HepG2 (cell line): ENCODE results near the gene ACTR1A. TPM values are rescaled to one million over a fixed set of nuclear protein-coding genes. Genes with fewer than 3 reads are reported as not detected.

ENCODE experiments used
- ATAC-seq: fragments of 200-7000 bp; cut with Tn5 transposase; 3 replicates; pipeline ENCODE4 v1.9.1; 2020; ENCODE audit warnings: mild to moderate bottlenecking, moderate library complexity
- BruUV-seq: library from RNA; stranded (reverse); fragments of 400-500 nt; replicated peaks from 2 replicates; lab custom pipeline; 2021; lab: Mats Ljungman, UMichigan
- CTCF ChIA-PET: fragments of 300-600 bp; formaldehyde crosslinking; extraction: SDS; loops from one replicate; lab custom pipeline; 2021; ENCODE audit warnings: low total read pairs, inconsistent platforms, low intra/inter-chr PET ratio; lab: Yijun Ruan, JAX
- POLR2A ChIA-PET: fragments of 350-600 bp; sonication (Branson Sonifier 250); formaldehyde crosslinking; loops from one replicate; lab custom pipeline; 2020; ENCODE audit warnings: antibody characterized with exemption, inconsistent platforms; lab: Yijun Ruan, JAX
- DNase-seq: peaks from one replicate; pipeline ENCODE4 v3.0.0-alpha.2; 2015; ENCODE audit warnings: low spot score
- FAIRE-seq: peaks from 3 replicates; lab custom pipeline; 2011; peaks lifted over from hg19 to GRCh38; lab: Jason Lieb, UNC
- H2AFZ ChIP-seq: one replicate; pipeline ENCODE4 v1.6.1; 2011; ENCODE audit warnings: low read length, inconsistent platforms
- H3K27ac ChIP-seq: fragments of 300-600 bp; 3 replicates; pipeline ENCODE4 v1.8.0; 2011; ENCODE audit warnings: mixed run types, mild to moderate bottlenecking, mixed read lengths, low read length, inconsistent platforms; ENCODE audit not compliant: insufficient read depth; ENCODE audit errors: extremely low read length
- H3K27me3 ChIP-seq, 2 experiments: fragments of 200-600 bp in 1 of 2; 2 replicates in 1 of 2; 3 replicates in 1 of 2; pipeline versions ENCODE4 v1.6.0 to v1.8.0; 2011; ENCODE audit warnings: low read length in 2 of 2, mild to moderate bottlenecking in 2 of 2, moderate library complexity in 2 of 2, inconsistent platforms in 1 of 2; ENCODE audit not compliant: insufficient read depth in 2 of 2, control insufficient read depth in 1 of 2
- H3K36me3 ChIP-seq, 2 experiments: fragments of 200-600 bp in 1 of 2; replicated peaks in 1 of 2; 2 replicates in 1 of 2; 3 replicates in 1 of 2; pipeline versions ENCODE4 v1.5.1 to v1.8.0; 2011; ENCODE audit warnings: low read length in 2 of 2, inconsistent platforms in 1 of 2; ENCODE audit not compliant: insufficient read depth in 2 of 2, control insufficient read depth in 1 of 2
- H3K4me1 ChIP-seq: 2 replicates; pipeline ENCODE4 v1.5.1; 2012; ENCODE audit warnings: low read length, inconsistent platforms; ENCODE audit not compliant: insufficient read depth
- H3K4me2 ChIP-seq: 2 replicates; pipeline ENCODE4 v1.6.0; 2011; ENCODE audit warnings: low read depth, low read length, inconsistent platforms
- H3K4me3 ChIP-seq, 3 experiments: fragments of 200-600 bp in 1 of 3; sonication (generic), shearing (Covaris generic) in 1 of 3; replicated peaks in 1 of 3; 2 replicates each; pipeline ENCODE4 v1.5.1; 2011 to 2016; ENCODE audit warnings: low read length in 3 of 3, inconsistent platforms in 2 of 3, low read depth in 2 of 3, mild to moderate bottlenecking in 2 of 3, control low read depth in 1 of 3, mixed read lengths in 1 of 3; ENCODE audit not compliant: insufficient read depth in 1 of 3
- H3K79me2 ChIP-seq: one replicate; pipeline ENCODE4 v1.6.1; 2011; ENCODE audit warnings: low read length, inconsistent platforms; ENCODE audit not compliant: insufficient read depth
- H3K9ac ChIP-seq: 2 replicates; pipeline ENCODE4 v1.6.0; 2011; ENCODE audit warnings: mild to moderate bottlenecking, low read depth, low read length, inconsistent platforms; ENCODE audit not compliant: insufficient read depth
- H3K9me3 ChIP-seq: 2 replicates; pipeline ENCODE4 v1.5.1; 2012; ENCODE audit warnings: mild to moderate bottlenecking, low read length
- H4K20me1 ChIP-seq: 2 replicates; pipeline ENCODE4 v1.6.0; 2011; ENCODE audit warnings: inconsistent platforms, mild to moderate bottlenecking, low read length, moderate library complexity; ENCODE audit not compliant: insufficient read depth
- ARNTL ChIP-seq: sonication (generic); formaldehyde crosslinking; IDR thresholded peaks from 2 replicates; pipeline ENCODE4 v1.4.0; 2020; ENCODE audit warnings: mild to moderate bottlenecking, missing genetic modification reagents
- CBX1 ChIP-seq: IDR thresholded peaks from one replicate; pipeline ENCODE4 v1.6.1; 2016; ENCODE audit warnings: antibody characterized with exemption, low read depth
- DMAP1 ChIP-seq: IDR thresholded peaks from 2 replicates; pipeline ENCODE4 v1.6.1; 2016
- HCFC1 ChIP-seq: fragments of 150-350 bp; IDR thresholded peaks from 2 replicates; pipeline ENCODE4 v1.6.1; 2014; ENCODE audit warnings: low read depth, low read length
- HMG20A ChIP-seq: IDR thresholded peaks from 2 replicates; pipeline ENCODE4 v1.6.1; 2016; ENCODE audit warnings: borderline replicate concordance
- HNF4G ChIP-seq, 2 experiments: sonication (generic) in 1 of 2; formaldehyde crosslinking in 1 of 2; IDR thresholded peaks; 2 replicates each; pipeline versions ENCODE4 v1.4.0 to v1.6.1; 2011 to 2020; ENCODE audit warnings: borderline replicate concordance in 2 of 2, low read depth in 2 of 2, mild to moderate bottlenecking in 2 of 2, low read length in 1 of 2, missing genetic modification reagents in 1 of 2, moderate library complexity in 1 of 2
- KDM3A ChIP-seq: IDR thresholded peaks from 2 replicates; pipeline ENCODE4 v1.6.1; 2018; ENCODE audit warnings: low read depth, missing compliant biosample characterization
- SIN3B ChIP-seq: fragments of 150-350 bp; IDR thresholded peaks from 2 replicates; pipeline ENCODE4 v1.6.1; 2014; ENCODE audit warnings: low read length
- TARDBP ChIP-seq: sonication (generic); formaldehyde crosslinking; IDR thresholded peaks from 2 replicates; pipeline ENCODE4 v1.8.0; 2022; ENCODE audit warnings: mild to moderate bottlenecking, missing genetic modification reagents
- TFDP2 ChIP-seq: sonication (generic); formaldehyde crosslinking; IDR thresholded peaks from 2 replicates; pipeline ENCODE4 v1.4.0; 2020; ENCODE audit warnings: missing genetic modification reagents
- ZNF235 ChIP-seq: sonication (generic); formaldehyde crosslinking; IDR thresholded peaks from 2 replicates; pipeline ENCODE4 v1.8.1; 2023; ENCODE audit warnings: mild to moderate bottlenecking, missing genetic modification reagents, borderline replicate concordance
- ZNF296 ChIP-seq: sonication (generic); formaldehyde crosslinking; conservative IDR thresholded peaks from 2 replicates; pipeline ENCODE4 v1.5.0; 2020; ENCODE audit warnings: mild to moderate bottlenecking, missing genetic modification reagents
- ZNF3 ChIP-seq: IDR thresholded peaks from 2 replicates; pipeline ENCODE4 v1.7.0; 2017; ENCODE audit warnings: inconsistent platforms
- ZNF530 ChIP-seq: sonication (generic); formaldehyde crosslinking; IDR thresholded peaks from 2 replicates; pipeline ENCODE4 v1.5.0; 2020; ENCODE audit warnings: low read depth, mild to moderate bottlenecking, missing genetic modification reagents
- ZNF615 ChIP-seq: sonication (generic); formaldehyde crosslinking; IDR thresholded peaks from 2 replicates; pipeline ENCODE4 v1.5.0; 2020; ENCODE audit warnings: mild to moderate bottlenecking, missing genetic modification reagents, borderline replicate concordance
- WGBS: methylation state at CpG from one replicate; pipeline ENCODE4 v1.1.6; 2017; ENCODE audit warnings: low lambda C conversion rate; 5-methylcytosine and 5-hydroxymethylcytosine counted together
- in situ Hi-C: cut with HindIII; loops from 2 replicates; pipeline ENCODE4 v1.10.0; 2017; ENCODE audit warnings: low pct_unique_long_range_greater_than_20kb; ENCODE audit not compliant: extremely low pct_ligation_motif_present
- intact Hi-C: fragments of 100-400 bp; cut with micrococcal nuclease; formaldehyde crosslinking; loops from one replicate; pipeline ENCODE4 v1.10.0; 2022; ENCODE audit not compliant: unreplicated experiment
- polyA plus RNA-seq, 8 experiments: library from polyadenylated mRNA; depleted of rRNA in 3 of 8; stranded (reverse) in 7 of 8; unstranded in 1 of 8; fragments of >200 nt; fragmentation: Illumina TruSeq in 4 of 8; extraction: Trizol in 4 of 8; gene quantifications; 2 replicates each; pipeline versions ENCODE4 v1.2.1 to v1.2.3, GENCODE V29; 2011 to 2016; ENCODE audit warnings: low read depth in 4 of 8, missing spikeins in 1 of 8, mixed read lengths in 1 of 8; ENCODE audit not compliant: insufficient read depth in 1 of 8
- total RNA-seq, 5 experiments: library from RNA; depleted of rRNA; stranded (reverse); fragments of >200 nt; fragmentation: Illumina TruSeq; extraction: Trizol; gene quantifications; 2 replicates each; pipeline ENCODE4 v1.2.3, GENCODE V29; 2016; ENCODE audit warnings: low read depth in 1 of 5
- TF ChIP-seq, protein P1 (sequence below): sonication (generic); formaldehyde crosslinking; IDR thresholded peaks from 2 replicates; pipeline ENCODE4 v1.8.0; 2022; ENCODE audit warnings: mild to moderate bottlenecking, missing genetic modification reagents, borderline replicate concordance
- TF ChIP-seq, protein P2 (sequence below): IDR thresholded peaks from 2 replicates; pipeline ENCODE4 v1.6.1; 2016; ENCODE audit warnings: low read depth, missing genetic modification reagents, missing compliant biosample characterization

ACTR1A gene
- total and polyA plus RNA-seq, 2 of the 13 experiments (the other 11 are each of a cell fraction or from before 2014, with no cell fraction given) = 59.6 to 62.8 TPM

GRCh38 chr10:102517553-102517952 is 15.0 kb upstream of the ACTR1A start:
- ChIA-PET CTCF (no interaction called here), POLR2A (interaction anchor here (0.5 kb wide), 1 partner anchor 202 kb away, joined by 3 read pairs; no protein-coding TSS in a partner anchor)
- DNase-seq = no peak
- TF ChIP-seq HNF4G (IDR thresholded peaks at IDR 0.05; ENCODE audit: borderline replicate concordance, low read depth, low read length) (no peak), HNF4G (CRISPR knock-in tag; IDR thresholded peaks at IDR 0.05; ENCODE audit: borderline replicate concordance, low read depth) (no peak), ARNTL (CRISPR knock-in tag) (no peak), ZNF530 (no peak), HCFC1 (no peak), SIN3B (no peak), TARDBP (CRISPR knock-in tag) (no peak), HMG20A (CRISPR knock-in tag) (no peak), DMAP1 (CRISPR knock-in tag) (no peak), CBX1 (no peak), ZNF615 (CRISPR knock-in tag) (no peak), ZNF235 (CRISPR knock-in tag) (no peak), TFDP2 (CRISPR knock-in tag) (no peak), ZNF3 (no peak), ZNF296 (CRISPR knock-in tag) (no peak), KDM3A (no peak)
- TF ChIP-seq, protein P1, sequence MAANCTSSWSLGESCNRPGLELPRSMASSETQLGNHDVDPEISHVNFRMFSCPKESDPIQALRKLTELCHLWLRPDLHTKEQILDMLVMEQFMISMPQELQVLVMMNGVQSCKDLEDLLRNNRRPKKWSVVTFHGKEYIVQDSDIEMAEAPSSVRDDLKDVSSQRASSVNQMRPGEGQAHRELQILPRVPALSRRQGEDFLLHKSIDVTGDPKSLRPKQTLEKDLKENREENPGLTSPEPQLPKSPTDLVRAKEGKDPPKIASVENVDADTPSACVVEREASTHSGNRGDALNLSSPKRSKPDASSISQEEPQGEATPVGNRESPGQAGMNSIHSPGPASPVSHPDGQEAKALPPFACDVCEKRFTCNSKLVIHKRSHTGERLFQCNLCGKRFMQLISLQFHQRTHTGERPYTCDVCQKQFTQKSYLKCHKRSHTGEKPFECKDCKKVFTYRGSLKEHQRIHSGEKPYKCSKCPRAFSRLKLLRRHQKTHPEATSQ (CRISPR knock-in tag) = no peak
- TF ChIP-seq, protein P2, sequence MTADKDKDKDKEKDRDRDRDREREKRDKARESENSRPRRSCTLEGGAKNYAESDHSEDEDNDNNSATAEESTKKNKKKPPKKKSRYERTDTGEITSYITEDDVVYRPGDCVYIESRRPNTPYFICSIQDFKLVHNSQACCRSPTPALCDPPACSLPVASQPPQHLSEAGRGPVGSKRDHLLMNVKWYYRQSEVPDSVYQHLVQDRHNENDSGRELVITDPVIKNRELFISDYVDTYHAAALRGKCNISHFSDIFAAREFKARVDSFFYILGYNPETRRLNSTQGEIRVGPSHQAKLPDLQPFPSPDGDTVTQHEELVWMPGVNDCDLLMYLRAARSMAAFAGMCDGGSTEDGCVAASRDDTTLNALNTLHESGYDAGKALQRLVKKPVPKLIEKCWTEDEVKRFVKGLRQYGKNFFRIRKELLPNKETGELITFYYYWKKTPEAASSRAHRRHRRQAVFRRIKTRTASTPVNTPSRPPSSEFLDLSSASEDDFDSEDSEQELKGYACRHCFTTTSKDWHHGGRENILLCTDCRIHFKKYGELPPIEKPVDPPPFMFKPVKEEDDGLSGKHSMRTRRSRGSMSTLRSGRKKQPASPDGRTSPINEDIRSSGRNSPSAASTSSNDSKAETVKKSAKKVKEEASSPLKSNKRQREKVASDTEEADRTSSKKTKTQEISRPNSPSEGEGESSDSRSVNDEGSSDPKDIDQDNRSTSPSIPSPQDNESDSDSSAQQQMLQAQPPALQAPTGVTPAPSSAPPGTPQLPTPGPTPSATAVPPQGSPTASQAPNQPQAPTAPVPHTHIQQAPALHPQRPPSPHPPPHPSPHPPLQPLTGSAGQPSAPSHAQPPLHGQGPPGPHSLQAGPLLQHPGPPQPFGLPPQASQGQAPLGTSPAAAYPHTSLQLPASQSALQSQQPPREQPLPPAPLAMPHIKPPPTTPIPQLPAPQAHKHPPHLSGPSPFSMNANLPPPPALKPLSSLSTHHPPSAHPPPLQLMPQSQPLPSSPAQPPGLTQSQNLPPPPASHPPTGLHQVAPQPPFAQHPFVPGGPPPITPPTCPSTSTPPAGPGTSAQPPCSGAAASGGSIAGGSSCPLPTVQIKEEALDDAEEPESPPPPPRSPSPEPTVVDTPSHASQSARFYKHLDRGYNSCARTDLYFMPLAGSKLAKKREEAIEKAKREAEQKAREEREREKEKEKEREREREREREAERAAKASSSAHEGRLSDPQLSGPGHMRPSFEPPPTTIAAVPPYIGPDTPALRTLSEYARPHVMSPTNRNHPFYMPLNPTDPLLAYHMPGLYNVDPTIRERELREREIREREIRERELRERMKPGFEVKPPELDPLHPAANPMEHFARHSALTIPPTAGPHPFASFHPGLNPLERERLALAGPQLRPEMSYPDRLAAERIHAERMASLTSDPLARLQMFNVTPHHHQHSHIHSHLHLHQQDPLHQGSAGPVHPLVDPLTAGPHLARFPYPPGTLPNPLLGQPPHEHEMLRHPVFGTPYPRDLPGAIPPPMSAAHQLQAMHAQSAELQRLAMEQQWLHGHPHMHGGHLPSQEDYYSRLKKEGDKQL (CRISPR knock-in tag) = no peak

More at GRCh38 chr10:102517553-102517952, 15.0 kb upstream of the ACTR1A start:
- H3K27ac ChIP-seq = no peak overlapping the region
- peaks cover 6 to 24% of the 10 kb centered on the region in 2 experiments for H3K36me3 ChIP-seq
- H3K9ac ChIP-seq = no peak overlapping the region
- H3K4me1 ChIP-seq = no peaks in the 10 kb centered on the region
- intact Hi-C loops = no loop called here
- H3K9me3 ChIP-seq = no peaks in the 10 kb centered on the region
- no peaks in the 10 kb centered on the region for H4K20me1 ChIP-seq
- no peak for FAIRE-seq
- no TSS peak for BruUV-seq
- in situ Hi-C loops = no loop called here
- no peak overlapping the region for H2AFZ ChIP-seq
- no peak overlapping the region for H3K4me3 ChIP-seq
- H3K79me2 ChIP-seq = no peaks in the 10 kb centered on the region
- WGBS = 94% methylated on average over 3 of the region's 3 CpGs
- H3K27me3 ChIP-seq = no peaks in the 10 kb centered on the region
- no peak overlapping the region for H3K4me2 ChIP-seq
- ATAC-seq = no peak
